NT2/D1 (cell line): ENCODE results near the gene THAP3.

Source experiments
- DNase-seq: peaks from one replicate; pipeline ENCODE4 v3.0.0-alpha.2; 2011; ENCODE audit warnings: low read depth, low spot score
- H3K27me3 ChIP-seq: 2 replicates; pipeline ENCODE4 v1.6.0; 2011; ENCODE audit warnings: mild to moderate bottlenecking; ENCODE audit not compliant: insufficient read length, insufficient read depth
- H3K36me3 ChIP-seq: 2 replicates; pipeline ENCODE4 v1.6.1; 2011; ENCODE audit warnings: mild to moderate bottlenecking, low read length, mixed read lengths; ENCODE audit not compliant: insufficient read depth, insufficient read length
- H3K4me1 ChIP-seq: 2 replicates; pipeline ENCODE4 v1.5.1; 2011; ENCODE audit not compliant: insufficient read depth, insufficient read length
- H3K4me3 ChIP-seq: 2 replicates; pipeline ENCODE4 v1.5.1; 2011; ENCODE audit warnings: low read depth; ENCODE audit not compliant: insufficient read length
- H3K9ac ChIP-seq: 2 replicates; pipeline ENCODE4 v1.6.0; 2011; ENCODE audit warnings: low read depth; ENCODE audit not compliant: insufficient read length
- H3K9me3 ChIP-seq: 2 replicates; pipeline ENCODE4 v1.5.1; 2011; ENCODE audit warnings: mild to moderate bottlenecking, low read length; ENCODE audit not compliant: insufficient read depth
- SUZ12 ChIP-seq: IDR thresholded peaks from 2 replicates; pipeline ENCODE4 v1.6.1; 2011; ENCODE audit not compliant: insufficient read length, insufficient read depth; ENCODE audit errors: extremely low read depth
- YY1 ChIP-seq: IDR thresholded peaks from 2 replicates; pipeline ENCODE4 v1.6.1; 2011; ENCODE audit not compliant: insufficient read length, insufficient read depth
- ZNF274 ChIP-seq: IDR thresholded peaks from 2 replicates; pipeline ENCODE4 v1.6.1; 2011; ENCODE audit warnings: mild to moderate bottlenecking, low read depth, low read length

The THAP3 gene

GRCh38 chr1:6674771-6675170 is 50.1 kb downstream of the THAP3 start:
- Histone ChIP-seq H3K9ac (no peak overlapping the region), H3K4me1 (no peaks in the 10 kb centered on the region), H3K36me3 (peaks cover 61% of the 10 kb centered on the region), H3K4me3 (no peak overlapping the region), H3K9me3 (no peaks in the 10 kb centered on the region), H3K27me3 (no peaks in the 10 kb centered on the region)
- TF ChIP-seq YY1: no peak
- no peak for TF ChIP-seq SUZ12
- TF ChIP-seq ZNF274: no peak
- no peak for DNase-seq

- Histone ChIP-seq H3K9ac (no peak overlapping the region), H3K36me3 (peaks cover 72% of the 10 kb centered on the region), H3K9me3 (no peaks in the 10 kb centered on the region), H3K4me1 (no peaks in the 10 kb centered on the region), H3K27me3 (no peaks in the 10 kb centered on the region), H3K4me3 (no peak overlapping the region)
- TF ChIP-seq YY1 (no peak), ZNF274 (no peak), SUZ12 (no peak)
- DNase-seq: no peak
These were observed 51.3 kb downstream of the THAP3 start for GRCh38 chr1:6675941-6676340.
